ENCODE data around the gene GPATCH4. TPM values are rescaled to one million over a fixed set of nuclear protein-coding genes. Genes with fewer than 3 reads are reported as not detected.
A peak's percentile ranks its signal among the peaks of the same experiment; 100 is the strongest.
"Not testable (repeated sequence)": the region's sequence is repeated elsewhere in the genome, so short reads cannot be mapped to it uniquely, and the experiment has no call there.

Gene GPATCH4
- total RNA-seq, 1 experiment from 2014 or later, result 37.3 TPM

GRCh38 chr1:156555715-156556114, 45.6 kb downstream of the GPATCH4 start:
- H3F3A ChIP-seq (ENCODE audit: low read length, unreplicated experiment), result no peaks in the 10 kb centered on the region
- no peak for DNase-seq
- peaks cover 52% of the 10 kb centered on the region for H3K36me3 ChIP-seq (ENCODE audit: low read depth, low read length)
- TF ChIP-seq EZH2phosphoT487 (IDR thresholded peaks at IDR 0.05; ENCODE audit: borderline replicate concordance, low read length), result no peak
- CTCF ChIA-PET, result no interaction called here
- no peaks in the 10 kb centered on the region for H3K79me2 ChIP-seq (ENCODE audit: low read length)
- H3K27ac ChIP-seq (ENCODE audit: low read length), result no peak overlapping the region
- H3K9me3 ChIP-seq (ENCODE audit: low read length), result no peaks in the 10 kb centered on the region
- H3K4me2 ChIP-seq (ENCODE audit: low read length), result no peak overlapping the region
- no peaks in the 10 kb centered on the region for H3K9me2 ChIP-seq (replicated peaks; ENCODE audit: low read length)
- H4K20me1 ChIP-seq (ENCODE audit: low read length), result no peaks in the 10 kb centered on the region
- H3K27me3 ChIP-seq (ENCODE audit: low read length), result no peaks in the 10 kb centered on the region
- POLR2A ChIA-PET (ENCODE audit: unreplicated experiment), result no interaction called here
- no peak for ATAC-seq
- H2AFZ ChIP-seq (ENCODE audit: low read length), result no peak overlapping the region
- peaks cover 21% of the 10 kb centered on the region for H3K4me1 ChIP-seq (ENCODE audit: insufficient read depth, low read length)
- BruUV-seq (replicated peaks), result no TSS peak
- no peak overlapping the region for H3K9ac ChIP-seq (ENCODE audit: low read length)
- intact Hi-C loops (cut with micrococcal nuclease), result no loop called here
- no peak overlapping the region for H3K4me3 ChIP-seq (ENCODE audit: low read length)

GRCh38 chr1:156554971-156555370, 46.3 kb downstream of the GPATCH4 start:
- H3K27ac ChIP-seq (ENCODE audit: low read length), result no peak overlapping the region
- H3K4me1 ChIP-seq (ENCODE audit: insufficient read depth, low read length), result peaks cover 21% of the 10 kb centered on the region
- no peak overlapping the region for H3K4me2 ChIP-seq (ENCODE audit: low read length)
- no peaks in the 10 kb centered on the region for H3F3A ChIP-seq (ENCODE audit: low read length, unreplicated experiment)
- BruUV-seq (replicated peaks), result no TSS peak
- DNase-seq, result no peak
- no peak overlapping the region for H3K9ac ChIP-seq (ENCODE audit: low read length)
- H3K27me3 ChIP-seq (ENCODE audit: low read length), result no peaks in the 10 kb centered on the region
- intact Hi-C loops (cut with micrococcal nuclease), result no loop called here
- ChIA-PET POLR2A (ENCODE audit: unreplicated experiment) (interaction anchor here (0.6 kb wide), 1 partner anchor 12 kb away, joined by 3 read pairs; no protein-coding TSS in a partner anchor), CTCF (no interaction called here)
- no peaks in the 10 kb centered on the region for H3K9me2 ChIP-seq (replicated peaks; ENCODE audit: low read length)
- TF ChIP-seq CTCF (conservative IDR thresholded peaks at IDR 0.05; ENCODE audit: low read depth, low read length) (no peak), EZH2phosphoT487 (IDR thresholded peaks at IDR 0.05; ENCODE audit: borderline replicate concordance, low read length) (no peak), EZH2 (IDR thresholded peaks at IDR 0.05; ENCODE audit: low read length, unreplicated experiment) (no peak)
- no peaks in the 10 kb centered on the region for H4K20me1 ChIP-seq (ENCODE audit: low read length)
- H3K79me2 ChIP-seq (ENCODE audit: low read length), result no peaks in the 10 kb centered on the region
- H3K9me3 ChIP-seq (ENCODE audit: low read length), result no peaks in the 10 kb centered on the region
- ATAC-seq, result no peak
- H2AFZ ChIP-seq (ENCODE audit: low read length), result no peak overlapping the region
- H3K4me3 ChIP-seq (ENCODE audit: low read length), result no peak overlapping the region
- H3K36me3 ChIP-seq (ENCODE audit: low read depth, low read length), result peaks cover 56% of the 10 kb centered on the region

- Histone ChIP-seq H3K27ac (ENCODE audit: low read length) (no peak overlapping the region), H2AFZ (ENCODE audit: low read length) (no peak overlapping the region), H3K36me3 (ENCODE audit: low read depth, low read length) (peaks cover 56% of the 10 kb centered on the region), H3F3A (ENCODE audit: low read length, unreplicated experiment) (no peaks in the 10 kb centered on the region), H3K4me2 (ENCODE audit: low read length) (no peak overlapping the region), H3K27me3 (ENCODE audit: low read length) (no peaks in the 10 kb centered on the region), H3K9ac (ENCODE audit: low read length) (no peak overlapping the region), H3K79me2 (ENCODE audit: low read length) (no peaks in the 10 kb centered on the region), H3K9me2 (replicated peaks; ENCODE audit: low read length) (no peaks in the 10 kb centered on the region), H3K4me1 (ENCODE audit: insufficient read depth, low read length) (peaks cover 21% of the 10 kb centered on the region), H3K9me3 (ENCODE audit: low read length) (no peaks in the 10 kb centered on the region), H4K20me1 (ENCODE audit: low read length) (no peaks in the 10 kb centered on the region), H3K4me3 (ENCODE audit: low read length) (no peak overlapping the region)
- ChIA-PET POLR2A (ENCODE audit: unreplicated experiment) (interaction anchor here (0.5 to 0.6 kb wide), 2 partner anchors 11 to 54 kb away, joined by 3 to 7 read pairs; partner anchors contain the start of gene MEF2D), CTCF (no interaction called here)
- DNase-seq, result no peak
- TF ChIP-seq EZH2 (IDR thresholded peaks at IDR 0.05; ENCODE audit: low read length, unreplicated experiment) (no peak), CTCF (conservative IDR thresholded peaks at IDR 0.05; ENCODE audit: low read depth, low read length) (no peak), EZH2phosphoT487 (IDR thresholded peaks at IDR 0.05; ENCODE audit: borderline replicate concordance, low read length) (no peak)
- no TSS peak for BruUV-seq (replicated peaks)
- intact Hi-C loops (cut with micrococcal nuclease), result no loop called here
- no peak for ATAC-seq
Measured at GRCh38 chr1:156553860-156554485, 47.3 kb downstream of the GPATCH4 start.

GRCh38 chr1:156552937-156553336, 48.3 kb downstream of the GPATCH4 start:
- intact Hi-C loops (cut with micrococcal nuclease); H3K79me2 ChIP-seq (ENCODE audit: low read length); H3K27me3 ChIP-seq (ENCODE audit: low read length); ATAC-seq; H3K9me2 ChIP-seq (replicated peaks; ENCODE audit: low read length); H3K4me3 ChIP-seq (ENCODE audit: low read length); H3K4me2 ChIP-seq (ENCODE audit: low read length); DNase-seq; H2AFZ ChIP-seq (ENCODE audit: low read length); H3K9ac ChIP-seq (ENCODE audit: low read length); H3F3A ChIP-seq (ENCODE audit: low read length, unreplicated experiment); BruUV-seq (replicated peaks); H3K9me3 ChIP-seq (ENCODE audit: low read length); POLR2A ChIA-PET (ENCODE audit: unreplicated experiment); H4K20me1 ChIP-seq (ENCODE audit: low read length); CTCF ChIA-PET: not testable (repeated sequence)
- Histone ChIP-seq H3K36me3 (ENCODE audit: low read depth, low read length) (peaks cover 65% of the 10 kb centered on the region), H3K27ac (ENCODE audit: low read length) (peak overlapping the region; percentile 55; the same call in 1 of the 2 replicates), H3K4me1 (ENCODE audit: insufficient read depth, low read length) (peaks cover 21% of the 10 kb centered on the region)

All from PC-3 (cell line).